ENCODE measurements around the gene DPYSL5.

Gene DPYSL5

GRCh38 chr2:26818255-26818654, 29.7 kb upstream of the DPYSL5 start:
- TF ChIP-seq CTCF (IDR thresholded peaks at IDR 0.05; ENCODE audit: low read depth, low read length), result no peak
- DNase-seq (ENCODE audit: low read depth, low spot score), result no peak
- in situ Hi-C loops (cut with HindIII; ENCODE audit: low sequenced_read_pairs), result no loop called here
- no peak overlapping the region for H3K4me3 ChIP-seq (ENCODE audit: low read depth, low read length)

GRCh38 chr2:26818972-26819371, 29.0 kb upstream of the DPYSL5 start:
- H3K4me3 ChIP-seq (ENCODE audit: low read depth, low read length), result no peak overlapping the region
- TF ChIP-seq CTCF (IDR thresholded peaks at IDR 0.05; ENCODE audit: low read depth, low read length), result no peak
- in situ Hi-C loops (cut with HindIII; ENCODE audit: low sequenced_read_pairs), result no loop called here
- DNase-seq (ENCODE audit: low read depth, low spot score), result no peak

GRCh38 chr2:26820932-26821331, 27.0 kb upstream of the DPYSL5 start:
- no peak overlapping the region for H3K4me3 ChIP-seq (ENCODE audit: low read depth, low read length)
- TF ChIP-seq CTCF (IDR thresholded peaks at IDR 0.05; ENCODE audit: low read depth, low read length), result no peak
- in situ Hi-C loops (cut with HindIII; ENCODE audit: low sequenced_read_pairs), result no loop called here
- DNase-seq (ENCODE audit: low read depth, low spot score), result no peak

- H3K4me3 ChIP-seq (ENCODE audit: low read depth, low read length), result no peak overlapping the region
- no peak for TF ChIP-seq CTCF (IDR thresholded peaks at IDR 0.05; ENCODE audit: low read depth, low read length)
- in situ Hi-C loops (cut with HindIII; ENCODE audit: low sequenced_read_pairs), result no loop called here
- DNase-seq (ENCODE audit: low read depth, low spot score), result no peak
Observed at GRCh38 chr2:26822877-26823276, 25.1 kb upstream of the DPYSL5 start.

GRCh38 chr2:26838121-26838906, 9.6 kb upstream of the DPYSL5 start:
- in situ Hi-C loops (cut with HindIII; ENCODE audit: low sequenced_read_pairs), result no loop called here
- no peak for TF ChIP-seq CTCF (IDR thresholded peaks at IDR 0.05; ENCODE audit: low read depth, low read length)
- DNase-seq (ENCODE audit: low read depth, low spot score), result peak; percentile 47
- H3K4me3 ChIP-seq (ENCODE audit: low read depth, low read length), result no peak overlapping the region

GRCh38 chr2:26840937-26841610, 6.9 kb upstream of the DPYSL5 start:
- no peak for DNase-seq (ENCODE audit: low read depth, low spot score)
- no peak for TF ChIP-seq CTCF (IDR thresholded peaks at IDR 0.05; ENCODE audit: low read depth, low read length)
- in situ Hi-C loops (cut with HindIII; ENCODE audit: low sequenced_read_pairs), result no loop called here
- no peak overlapping the region for H3K4me3 ChIP-seq (ENCODE audit: low read depth, low read length)

All from astrocyte of the spinal cord (primary cell).